GM21786 (cell line): ENCODE measurements around the gene SLCO3A1.

Source experiments
- ATAC-seq: cut with Tn5 transposase; IDR thresholded peaks from one replicate; pipeline ENCODE4 v1.9.1; 2021; ENCODE audit not compliant: unreplicated experiment

Gene SLCO3A1

DNA sequence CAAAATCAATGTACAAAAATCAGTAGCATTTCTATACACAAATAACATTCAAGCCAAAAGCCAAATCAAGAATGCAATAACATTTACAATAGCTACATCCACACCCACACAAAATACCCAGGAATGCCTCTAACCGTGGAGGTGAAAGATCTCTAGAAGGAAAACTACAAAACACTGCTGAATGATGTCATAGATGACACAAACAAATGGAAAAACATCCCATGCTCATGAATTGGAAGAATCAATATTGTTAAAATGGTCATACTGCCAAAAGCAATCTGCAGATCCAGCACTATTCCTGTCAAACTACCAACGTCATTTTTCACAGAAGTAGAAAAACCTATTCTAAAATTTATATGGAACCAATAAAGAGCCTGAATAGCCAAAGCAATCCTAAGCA lies 143.7 kb downstream of the SLCO3A1 start:
- ATAC-seq = no peak

DNA sequence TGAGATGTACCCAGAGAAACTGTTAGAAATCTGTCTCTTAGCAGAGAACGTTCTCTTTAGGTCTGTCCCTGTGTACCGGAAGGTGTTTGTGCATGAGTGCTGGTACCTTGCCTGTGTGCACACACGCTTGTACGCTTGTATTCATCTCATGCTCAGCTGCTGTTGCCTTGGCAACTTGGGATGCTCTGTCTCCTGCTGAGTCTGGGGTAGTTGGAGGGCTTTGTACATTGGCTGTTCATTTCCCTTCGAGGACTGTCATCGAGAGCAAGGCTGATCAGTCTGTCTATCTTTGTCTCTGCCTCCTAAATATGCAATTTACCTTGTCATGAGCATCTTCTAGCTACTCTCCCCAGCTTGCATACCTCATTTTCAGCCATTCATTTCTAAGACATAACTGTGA lies 147.2 kb downstream of the SLCO3A1 start:
- ATAC-seq = no peak

DNA sequence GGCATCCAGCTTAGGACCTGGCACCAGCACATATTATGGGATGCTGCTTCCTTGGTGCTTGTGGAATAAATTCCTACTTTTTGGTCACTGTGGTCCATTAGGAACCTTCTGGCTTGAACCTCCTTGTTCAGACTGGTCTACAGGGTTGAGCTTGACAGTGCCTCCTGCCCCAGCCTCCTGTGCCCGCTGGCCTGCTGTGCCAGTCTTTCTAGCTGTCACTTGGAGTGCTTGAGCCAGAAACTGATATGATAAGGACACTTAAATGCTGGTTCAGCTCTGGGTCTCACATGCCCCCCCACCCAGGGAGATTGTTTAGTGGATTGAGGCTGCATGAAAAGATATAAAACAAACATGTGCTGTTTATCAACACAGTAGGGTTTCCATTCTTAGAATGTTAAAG lies 147.8 kb downstream of the SLCO3A1 start:
- ATAC-seq = no peak

DNA sequence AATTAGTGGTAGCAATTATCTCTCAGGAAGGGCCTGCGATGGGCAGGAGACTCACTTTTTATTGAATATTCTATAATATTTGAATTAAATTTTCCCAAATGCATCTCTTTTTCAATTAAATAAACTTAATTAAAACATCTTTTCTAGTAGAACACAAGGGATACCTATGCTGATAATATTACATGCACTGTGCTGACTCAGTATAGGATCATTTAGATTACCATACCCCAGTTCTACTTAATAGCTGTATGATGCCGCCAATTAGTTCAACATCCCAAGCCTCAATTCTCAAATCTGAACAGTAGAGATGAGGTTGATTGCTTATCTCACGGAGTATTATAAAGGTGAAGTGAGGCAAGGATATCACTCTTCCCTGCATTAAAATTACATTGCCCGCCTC lies 149.2 kb downstream of the SLCO3A1 start:
- ATAC-seq = no peak

DNA sequence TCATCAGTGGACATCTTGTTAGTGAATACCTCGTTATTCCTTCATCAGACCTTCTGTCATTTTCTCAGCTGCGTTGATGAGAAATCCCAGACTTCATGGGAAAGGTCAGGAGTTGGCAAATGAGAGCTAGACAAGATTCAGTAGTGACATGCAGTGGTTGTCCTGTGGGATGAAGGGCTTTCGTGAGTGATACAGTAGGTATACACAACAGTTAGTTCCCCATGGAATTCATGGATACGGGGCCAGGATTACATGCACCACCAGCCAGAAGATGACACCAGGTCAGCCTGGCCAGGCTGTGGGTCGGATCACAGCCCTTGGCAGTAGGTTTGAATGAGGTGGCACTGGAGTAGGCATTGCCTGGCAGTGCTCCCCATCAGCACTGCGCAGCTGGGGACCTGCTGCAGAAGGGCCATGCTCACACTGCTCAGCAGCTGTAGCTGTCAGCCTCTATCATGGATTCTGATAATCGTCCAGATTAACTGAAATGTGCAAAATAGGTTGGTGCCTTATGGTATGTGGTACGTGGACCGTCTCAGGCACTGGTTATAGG lies 150.1 kb downstream of the SLCO3A1 start:
- ATAC-seq = no peak

DNA sequence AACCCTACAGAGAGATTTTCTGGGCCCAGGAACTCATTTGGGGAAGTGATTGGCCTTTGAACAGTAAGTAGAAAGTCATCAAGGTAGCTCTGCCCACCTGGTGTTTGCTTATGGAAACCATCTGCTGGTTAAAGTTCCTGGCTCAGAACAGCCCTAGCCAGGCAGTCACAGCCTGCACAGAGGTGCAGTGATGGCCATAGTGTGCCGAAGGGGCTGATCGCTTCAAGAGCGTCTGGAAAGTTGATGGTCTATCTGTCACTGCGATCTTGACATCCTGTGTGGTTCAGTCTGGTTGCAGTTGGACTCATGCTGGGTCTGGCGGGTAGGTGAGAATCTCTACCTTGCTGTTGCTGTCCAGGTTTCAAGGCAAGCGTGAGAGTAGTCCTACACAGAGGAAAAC lies 151.6 kb downstream of the SLCO3A1 start:
- no peak for ATAC-seq

DNA sequence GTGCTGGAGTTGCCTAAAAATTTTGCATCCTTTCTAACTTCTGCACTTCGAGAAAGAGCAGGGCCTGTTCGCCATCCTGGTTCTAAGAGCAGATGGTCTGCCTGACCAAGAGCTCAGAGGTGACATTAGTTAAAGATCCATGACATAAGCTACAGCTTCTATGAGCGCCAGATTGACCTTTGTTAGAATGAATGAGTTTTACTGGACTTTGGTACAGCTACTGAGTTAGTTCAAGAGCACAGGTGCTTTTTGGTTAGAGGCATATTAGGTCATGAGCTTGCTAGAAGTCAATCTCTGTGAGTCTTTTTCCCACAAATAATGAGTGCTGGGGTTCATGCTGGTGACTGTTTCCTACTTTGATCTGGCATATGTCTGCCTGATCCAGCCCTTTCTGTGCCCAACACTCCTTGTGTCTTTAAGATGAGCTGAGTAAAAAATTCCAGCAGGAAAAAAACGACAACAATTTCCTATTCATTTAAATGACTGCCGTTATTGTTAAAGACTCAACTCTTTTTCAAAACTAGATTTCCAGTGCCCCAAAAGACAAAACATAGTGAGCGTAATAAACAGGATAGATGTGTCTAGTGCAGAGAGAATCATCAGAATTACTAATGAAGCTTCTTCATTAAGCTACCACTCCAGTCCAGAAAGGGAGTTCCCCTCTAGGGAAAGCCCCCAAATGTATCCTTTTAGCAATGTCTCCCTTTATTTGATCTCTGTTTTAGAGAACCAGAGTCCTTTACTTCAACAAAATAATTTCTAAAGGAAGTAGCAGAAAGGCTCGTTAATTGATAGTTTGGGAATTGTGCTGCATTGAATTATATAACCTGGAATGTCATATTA lies 152.9 kb downstream of the SLCO3A1 start:
- no peak for ATAC-seq

DNA sequence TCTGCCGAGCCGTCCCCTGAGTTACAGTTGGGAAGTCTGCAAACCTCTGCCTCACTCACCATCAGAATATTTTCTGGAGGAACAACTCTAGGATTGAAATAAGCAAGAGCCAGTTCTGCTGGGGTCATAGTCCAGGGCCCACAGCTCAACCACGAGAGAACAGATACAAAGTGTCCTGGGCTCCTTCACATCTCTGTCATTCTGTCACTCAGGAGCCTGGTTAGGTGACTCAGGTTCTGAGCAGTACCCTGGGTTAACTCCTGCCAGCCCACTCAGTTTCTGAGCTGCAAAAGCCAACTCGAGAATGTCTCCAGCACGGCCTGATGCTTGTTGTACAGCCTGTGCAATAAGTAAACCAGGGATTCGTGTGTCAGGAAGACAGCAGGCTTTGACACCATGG lies 155.7 kb downstream of the SLCO3A1 start:
- no peak for ATAC-seq

DNA sequence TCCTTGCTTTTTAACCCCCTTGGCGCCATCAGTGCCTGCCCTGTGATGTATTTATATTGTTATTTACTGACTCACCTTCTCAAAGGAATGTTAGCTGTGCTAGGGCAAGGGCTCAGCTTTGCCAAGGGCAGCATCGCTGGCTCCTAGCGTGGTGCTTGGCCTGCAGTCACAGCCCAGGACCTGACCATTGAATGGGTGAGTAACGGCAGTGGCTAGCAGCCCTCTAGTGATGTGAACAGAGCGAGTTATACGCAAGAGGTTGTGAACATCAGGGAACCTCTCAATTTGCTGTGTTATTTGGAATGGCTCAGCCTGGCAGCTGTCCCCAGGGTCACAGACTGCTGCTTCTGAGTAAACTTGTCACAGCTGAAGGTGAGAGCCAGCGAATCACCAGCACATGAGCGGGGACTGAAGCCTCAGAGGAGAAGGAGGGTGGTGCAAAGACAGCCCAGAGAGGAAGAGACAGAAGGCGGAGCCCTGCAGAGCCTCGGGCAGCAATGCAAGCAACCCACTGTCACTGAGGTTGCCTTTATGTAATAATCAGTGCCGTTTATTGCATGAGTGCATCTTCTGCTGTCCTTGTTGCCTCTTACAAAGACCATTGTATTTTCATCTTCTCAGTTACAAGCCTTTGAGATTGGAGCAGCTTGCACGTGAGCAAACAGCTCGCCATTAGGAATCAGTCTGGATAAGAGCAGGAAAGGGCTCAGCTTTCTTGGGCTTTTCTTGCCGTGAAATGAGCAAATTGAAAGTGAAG lies 158.3 kb downstream of the SLCO3A1 start:
- ATAC-seq = no peak

DNA sequence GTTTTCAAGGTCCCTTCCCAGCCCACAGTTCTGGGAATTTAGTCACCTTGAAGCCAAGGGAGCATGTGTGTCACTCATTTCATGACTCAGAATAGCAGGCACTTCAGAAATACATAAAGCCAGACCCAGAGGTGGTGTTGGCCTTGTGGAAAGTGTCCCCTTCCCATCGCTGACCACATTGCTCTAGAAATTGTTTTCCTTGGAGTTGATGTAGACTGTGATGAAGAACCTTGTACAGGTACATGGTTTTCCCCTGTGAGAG lies 158.8 kb downstream of the SLCO3A1 start:
- ATAC-seq = no peak

DNA sequence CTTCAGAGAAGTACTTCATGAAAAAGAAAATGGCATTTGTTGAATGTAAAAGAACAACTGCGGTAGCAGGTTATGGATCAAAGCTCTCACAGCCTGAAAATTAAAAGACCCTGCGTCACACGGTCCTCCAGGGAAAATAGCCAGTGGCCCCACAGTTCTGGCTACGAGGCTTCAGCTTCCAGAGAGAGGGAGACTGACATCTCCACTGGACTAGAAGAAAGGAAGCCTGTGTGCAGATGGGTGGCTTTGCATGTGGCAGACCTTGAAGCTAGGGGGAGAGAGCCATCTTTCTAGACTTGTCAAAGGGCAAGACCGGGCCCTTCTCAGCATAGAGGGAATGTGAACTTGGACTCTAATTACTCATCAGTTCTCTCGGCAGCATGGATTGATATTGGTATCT lies 159.4 kb downstream of the SLCO3A1 start:
- no peak for ATAC-seq

DNA sequence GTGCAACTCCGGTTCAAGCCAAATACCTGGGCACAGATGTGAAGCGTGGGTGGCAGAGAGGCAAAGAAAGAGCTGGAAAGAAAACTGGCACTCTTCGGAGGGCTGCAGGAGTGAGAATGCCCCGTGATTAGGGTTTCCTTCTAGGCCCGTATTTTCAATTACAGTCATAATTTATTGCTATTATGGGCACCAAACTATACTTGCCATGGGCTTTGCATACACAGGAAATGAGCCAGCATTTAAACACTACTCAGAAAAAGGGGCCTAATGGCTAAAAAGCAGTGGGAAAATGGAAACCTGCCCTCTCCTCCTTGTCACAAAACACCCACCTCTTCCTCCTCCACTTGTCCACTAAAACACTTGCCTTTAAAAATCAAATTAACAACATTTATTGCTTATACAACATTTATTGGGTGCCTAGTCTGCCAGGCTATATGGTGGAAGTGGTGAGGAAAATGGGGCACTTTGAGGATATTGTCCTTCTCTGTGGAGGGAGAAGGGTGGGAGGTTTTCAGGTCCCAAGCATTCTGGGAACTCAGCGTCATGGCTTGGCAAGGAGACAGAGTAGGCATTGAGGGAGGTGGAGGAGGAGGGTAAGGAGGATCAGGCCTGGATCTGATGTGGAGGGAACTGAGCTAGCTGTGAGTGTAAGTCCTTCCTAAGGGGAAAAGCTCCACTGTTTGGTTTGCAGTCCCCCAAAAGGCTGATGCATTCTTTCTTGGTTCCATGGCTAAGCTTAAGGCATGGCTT lies 160.9 kb downstream of the SLCO3A1 start:
- ATAC-seq = no peak

DNA sequence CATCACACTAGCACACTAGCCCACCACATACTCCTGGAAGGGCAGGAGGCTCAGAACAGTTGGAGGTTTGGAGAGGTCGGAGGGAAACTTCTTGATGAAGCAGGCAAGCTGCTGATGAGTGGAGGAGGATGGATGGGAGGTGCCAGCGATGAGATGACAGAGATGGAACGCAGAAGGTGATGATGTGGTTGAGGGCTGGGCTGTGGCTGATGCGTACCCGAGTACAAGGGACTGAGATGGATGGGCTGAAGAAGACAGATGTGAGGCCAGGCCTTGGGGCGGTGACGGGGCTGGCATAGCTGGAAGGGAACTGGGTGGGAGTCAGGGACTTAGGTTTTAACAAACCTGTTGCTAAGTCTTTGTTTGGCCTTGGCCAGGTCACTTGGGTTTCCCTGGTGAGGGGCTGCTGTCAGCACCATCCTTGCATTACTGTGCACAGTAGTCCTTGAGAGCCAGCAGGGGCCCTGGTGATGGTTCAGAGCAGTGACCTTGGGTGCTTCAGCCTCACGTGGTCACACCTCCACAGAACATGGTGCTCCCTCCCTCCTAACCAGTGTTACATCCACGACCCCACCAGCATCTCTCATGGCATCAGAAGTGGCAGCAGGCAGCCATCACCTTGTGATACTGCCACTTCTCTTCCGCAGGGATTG lies 164.5 kb downstream of the SLCO3A1 start:
- ATAC-seq = no peak

DNA sequence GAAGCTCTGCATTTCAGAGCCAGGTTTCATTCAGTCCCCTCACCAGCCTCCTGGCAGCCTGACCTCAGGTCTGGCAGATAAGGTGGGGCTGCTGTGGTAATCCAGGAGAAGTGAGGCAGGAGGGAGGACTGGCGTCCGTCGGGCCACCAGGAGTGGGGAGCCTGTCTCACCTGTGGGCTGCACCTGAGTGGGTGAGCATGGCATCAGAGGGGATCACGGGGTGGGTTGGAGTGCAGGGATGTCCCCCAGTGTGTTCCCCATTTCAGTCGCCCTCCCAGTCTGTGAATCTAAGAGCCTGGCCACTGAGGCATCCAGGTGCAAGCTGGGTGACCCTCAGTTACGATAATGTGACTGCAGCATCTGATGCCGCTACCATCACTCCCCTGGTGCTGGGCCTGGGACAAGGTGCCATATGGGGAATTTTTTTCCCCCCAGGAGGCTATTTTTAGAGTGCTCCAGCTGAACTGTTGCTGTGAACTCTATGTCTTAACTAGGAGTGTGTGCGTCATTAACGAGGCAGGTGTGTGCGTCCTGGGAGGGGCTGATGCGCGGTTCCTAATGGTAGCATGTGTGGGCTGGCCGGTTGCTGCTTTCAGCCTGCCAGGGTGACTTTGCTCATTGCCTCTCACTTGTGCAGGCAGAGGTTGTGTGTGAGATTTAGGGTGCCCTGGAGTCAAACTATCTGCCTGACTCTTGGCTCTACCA lies 165.2 kb downstream of the SLCO3A1 start:
- no peak for ATAC-seq

DNA sequence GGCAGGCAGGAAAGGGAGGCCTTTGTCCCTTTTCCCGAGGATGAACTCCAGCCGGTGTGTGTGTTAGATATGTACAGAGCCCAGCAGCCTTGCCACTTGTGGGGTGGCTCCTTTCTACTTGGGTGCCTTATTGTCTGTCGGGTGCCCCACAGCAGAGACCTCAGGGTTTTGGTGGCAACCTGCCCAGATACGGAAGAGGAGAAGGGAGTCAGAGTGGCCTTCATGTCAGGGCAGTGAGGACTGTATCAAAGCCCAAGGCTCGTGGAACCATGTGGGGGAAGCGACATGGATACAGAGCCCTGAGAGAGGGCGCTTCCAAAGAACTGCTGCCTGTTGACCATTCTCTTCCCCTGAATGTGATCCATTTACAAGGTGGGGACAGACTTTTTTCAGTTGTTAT lies 166.2 kb downstream of the SLCO3A1 start:
- ATAC-seq = no peak

DNA sequence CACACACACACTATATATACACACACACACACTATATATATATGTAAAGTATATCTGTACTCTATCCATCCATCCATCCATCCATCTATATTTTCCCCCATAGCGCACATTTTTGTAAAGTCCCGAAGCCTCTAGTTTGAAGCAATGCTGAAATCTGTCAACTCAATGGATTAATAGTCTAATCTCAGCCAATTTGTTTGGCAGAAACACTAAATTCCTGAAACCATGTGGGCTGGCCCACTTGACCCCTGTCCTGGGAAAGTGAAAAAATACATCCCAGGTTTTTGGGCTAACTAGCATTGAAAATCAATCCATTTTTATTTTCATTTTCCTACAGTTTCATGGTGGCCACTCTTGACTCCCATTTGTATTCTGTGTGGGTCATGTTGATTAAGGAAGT lies 166.7 kb downstream of the SLCO3A1 start:
- no peak for ATAC-seq

DNA sequence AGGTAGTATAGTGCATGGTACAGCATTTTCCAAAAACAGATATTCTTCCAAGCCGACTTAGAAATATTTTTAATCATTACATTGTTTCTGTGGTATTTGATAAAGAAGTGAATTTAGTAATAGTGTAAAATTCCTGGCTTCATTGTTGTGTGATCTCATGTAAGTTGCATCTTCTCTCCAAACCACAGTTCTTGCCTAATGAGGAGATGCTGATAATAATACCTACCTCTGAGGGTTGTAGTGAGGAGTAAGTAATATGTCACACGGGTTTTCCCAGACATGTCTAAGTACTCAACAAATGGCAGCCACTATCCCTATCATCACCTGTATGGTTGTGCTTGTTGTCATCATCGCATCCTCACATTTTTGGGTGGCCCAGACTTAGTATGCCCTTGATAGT lies 167.3 kb downstream of the SLCO3A1 start:
- ATAC-seq = no peak

DNA sequence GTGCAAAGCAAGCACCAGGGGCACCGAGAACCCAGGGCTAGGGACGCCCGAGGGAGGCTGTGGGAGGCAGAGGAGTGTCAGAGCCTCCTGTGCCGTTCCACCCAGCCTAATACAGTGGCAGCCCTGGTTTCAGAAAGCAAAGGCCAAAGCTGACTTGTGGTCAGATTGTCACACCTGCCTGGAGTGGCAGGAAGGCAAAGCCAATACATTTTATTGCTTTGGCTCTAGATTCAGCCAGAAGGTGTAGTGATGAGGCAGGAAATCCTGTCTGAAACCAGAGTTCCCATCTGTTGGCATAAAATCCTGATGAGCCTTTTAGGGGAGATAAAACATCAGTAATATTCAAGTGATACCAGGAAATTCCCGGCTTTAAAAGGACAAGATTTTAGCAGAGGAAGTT lies 168.3 kb downstream of the SLCO3A1 start:
- ATAC-seq = no peak

DNA sequence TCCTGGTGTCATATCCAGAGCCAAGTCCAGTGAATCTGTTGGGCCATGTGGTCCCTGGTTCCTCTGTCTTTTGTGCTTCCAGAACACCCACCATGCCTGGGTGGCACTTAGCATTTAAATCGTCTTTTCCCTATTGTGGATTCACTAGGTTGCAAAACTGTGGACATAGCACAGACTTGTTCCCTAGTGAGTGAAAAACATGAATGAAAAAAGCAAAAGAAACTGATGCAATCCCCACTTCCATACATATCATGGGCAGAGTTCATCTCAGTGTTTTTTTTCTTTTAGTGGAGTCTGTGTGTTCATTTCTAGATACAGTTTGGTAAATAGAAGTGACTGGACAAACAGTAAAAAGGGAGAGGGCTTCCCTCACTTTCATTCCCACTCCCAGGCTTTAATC lies 170.5 kb downstream of the SLCO3A1 start:
- no peak for ATAC-seq

DNA sequence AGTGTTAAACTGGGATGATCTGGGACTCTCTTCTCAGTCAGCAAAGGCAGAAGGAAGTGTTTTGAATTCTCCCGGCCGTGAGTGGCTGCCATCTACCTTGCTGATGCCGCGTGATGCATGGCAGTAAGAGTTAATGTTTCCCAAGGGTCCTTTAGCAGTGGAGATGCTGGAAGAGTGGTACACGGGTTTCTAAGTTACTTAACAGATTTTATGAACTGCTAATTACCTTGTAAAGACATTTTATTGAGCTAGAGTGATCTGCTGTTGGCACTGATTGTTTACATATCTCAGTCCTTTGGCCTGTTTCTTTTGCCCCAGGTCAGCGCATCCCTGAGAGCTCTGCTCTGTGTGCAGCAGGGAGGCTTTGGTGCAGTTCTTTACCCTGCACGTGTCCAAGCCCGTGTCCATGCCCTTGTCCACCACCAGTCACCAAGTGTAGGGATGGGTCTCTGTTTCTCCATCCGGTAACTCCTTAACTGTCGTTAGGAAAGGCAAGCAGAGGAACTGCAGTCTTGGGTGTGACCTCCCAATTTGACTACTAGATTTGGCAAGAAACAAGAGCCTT lies 172.3 kb downstream of the SLCO3A1 start:
- no peak for ATAC-seq
